SH-SY5Y (cell line): ENCODE results near the gene TMEM164.

Experiments
- GATA2 ChIP-seq: IDR thresholded peaks from 2 replicates; pipeline ENCODE4 v1.6.1; 2011; ENCODE audit warnings: mild to moderate bottlenecking, low read depth, low read length
- GATA3 ChIP-seq: IDR thresholded peaks from 2 replicates; pipeline ENCODE4 v1.6.1; 2011; ENCODE audit warnings: low read depth, mild to moderate bottlenecking, low read length, moderate library complexity

GRCh38 chrX:110015915-110016314, 13.0 kb downstream of the TMEM164 start:
- TF ChIP-seq GATA3 (no peak), GATA2 (no peak)
